Smooth muscle cell (in vitro differentiated cells): ENCODE measurements around the gene ZC3H4. TPM values are rescaled to one million over a fixed set of nuclear protein-coding genes. Genes with fewer than 3 reads are reported as not detected.

ENCODE experiments used
- DNase-seq: peaks from one replicate; lab custom pipeline; 2025; ENCODE audit not compliant: unreplicated experiment; lab: John Stamatoyannopoulos, UW
- H2AFZ ChIP-seq: fragments of 200-600 bp; sonication (generic); 2 replicates; pipeline ENCODE4 v1.6.0; 2016; ENCODE audit warnings: antibody characterized with exemption, low read depth, mild to moderate bottlenecking
- H3F3A ChIP-seq: fragments of 200-600 bp; sonication (generic); 2 replicates; pipeline ENCODE4 v1.6.0; 2017; ENCODE audit warnings: antibody characterized with exemption, low read depth
- H3K27ac ChIP-seq: fragments of 200-600 bp; sonication (generic); 2 replicates; pipeline ENCODE4 v1.5.1; 2016; ENCODE audit warnings: low read depth, mild to moderate bottlenecking
- H3K27me3 ChIP-seq: fragments of 200-600 bp; sonication (generic); 2 replicates; pipeline ENCODE4 v1.6.1; 2016; ENCODE audit warnings: low read depth, mild to moderate bottlenecking
- H3K36me3 ChIP-seq: fragments of 200-600 bp; sonication (generic); 2 replicates; pipeline ENCODE4 v1.5.1; 2016; ENCODE audit warnings: low read depth
- H3K4me1 ChIP-seq: fragments of 200-600 bp; sonication (generic); 2 replicates; pipeline ENCODE4 v1.5.1; 2016; ENCODE audit warnings: low read depth
- H3K4me2 ChIP-seq: fragments of 200-600 bp; sonication (generic); 2 replicates; pipeline ENCODE4 v1.6.0; 2016; ENCODE audit warnings: mild to moderate bottlenecking
- H3K4me3 ChIP-seq: fragments of 200-600 bp; sonication (generic); 2 replicates; pipeline ENCODE4 v1.5.1; 2016; ENCODE audit warnings: mild to moderate bottlenecking
- H3K79me2 ChIP-seq: fragments of 200-600 bp; sonication (generic); 2 replicates; pipeline ENCODE4 v1.6.0; 2016; ENCODE audit warnings: low read depth, mild to moderate bottlenecking
- H3K9ac ChIP-seq: fragments of 200-600 bp; sonication (generic); 2 replicates; pipeline ENCODE4 v1.6.0; 2016; ENCODE audit warnings: low read depth
- H3K9me3 ChIP-seq: fragments of 200-600 bp; sonication (generic); replicated peaks from 2 replicates; pipeline ENCODE4 v1.5.1; 2016; ENCODE audit warnings: low read depth
- H4K20me1 ChIP-seq: fragments of 200-600 bp; sonication (generic); 2 replicates; pipeline ENCODE4 v1.6.0; 2016; ENCODE audit warnings: low read depth
- CTCF ChIP-seq: fragments of 200-600 bp; sonication (generic); IDR thresholded peaks from 2 replicates; pipeline ENCODE4 v1.5.1; 2017; ENCODE audit warnings: borderline replicate concordance, mild to moderate bottlenecking, antibody characterized with exemption; ENCODE audit not compliant: insufficient read depth, poor library complexity, severe bottlenecking
- WGBS: methylation state at CpG from one replicate; pipeline ENCODE4 v1.1.7; 2016; ENCODE audit warnings: low lambda C conversion rate; 5-methylcytosine and 5-hydroxymethylcytosine counted together
- polyA plus RNA-seq: library from polyadenylated mRNA; unstranded; fragments of >200 nt; fragmentation: Nextera tagmentation; extraction: Ambion mirVana; gene quantifications from 2 replicates; pipeline ENCODE4 v1.2.1, GENCODE V29; 2016
- total RNA-seq: library from RNA; depleted of rRNA; stranded (reverse); fragments of >200 nt; gene quantifications from 2 replicates; pipeline ENCODE4 v1.2.3, GENCODE V29; 2014

ZC3H4 gene
- total and polyA plus RNA-seq, 2 experiments from 2014 or later = 1.9 to 9.3 TPM

GRCh38 chr19:47018923-47019322, 94.7 kb downstream of the ZC3H4 start:
- H3K79me2 ChIP-seq = no peaks in the 10 kb centered on the region
- no peak overlapping the region for H3K9ac ChIP-seq
- H3K4me2 ChIP-seq = no peak overlapping the region
- no peak for TF ChIP-seq CTCF
- no peak for DNase-seq
- H3K27me3 ChIP-seq = peaks cover 49% of the 10 kb centered on the region
- peaks cover 18% of the 10 kb centered on the region for H3K4me1 ChIP-seq
- 64% methylated on average over 13 of the region's 13 CpGs for WGBS
- no peaks in the 10 kb centered on the region for H3F3A ChIP-seq
- H3K4me3 ChIP-seq = no peak overlapping the region
- H4K20me1 ChIP-seq = no peaks in the 10 kb centered on the region
- no peaks in the 10 kb centered on the region for H3K9me3 ChIP-seq
- no peak overlapping the region for H3K27ac ChIP-seq
- H3K36me3 ChIP-seq = no peaks in the 10 kb centered on the region
- no peak overlapping the region for H2AFZ ChIP-seq

Other genes with a start within 250 kb of the ZC3H4 start
- gene NPAS1, start 93.9 kb downstream of the ZC3H4 start, total RNA-seq = 0.49 and 0.76 TPM in 2 replicates
- 3.7 and 4.7 TPM in 2 replicates for gene NPAS1, start 93.9 kb downstream of the ZC3H4 start, polyA plus RNA-seq
- 21.5 and 61.5 TPM in 2 replicates for gene TMEM160, start 65.2 kb downstream of the ZC3H4 start, total RNA-seq
- 92.2 and 94.4 TPM in 2 replicates for gene TMEM160, start 65.2 kb downstream of the ZC3H4 start, polyA plus RNA-seq
- gene SAE1, start 17.1 kb upstream of the ZC3H4 start, total RNA-seq = 65.9 and 67.4 TPM in 2 replicates
- 70.8 and 89.4 TPM in 2 replicates for gene SAE1, start 17.1 kb upstream of the ZC3H4 start, polyA plus RNA-seq
- gene BBC3, start 117.4 kb upstream of the ZC3H4 start, total RNA-seq = 8.2 and 10.2 TPM in 2 replicates
- 28.2 and 29.9 TPM in 2 replicates for gene BBC3, start 117.4 kb upstream of the ZC3H4 start, polyA plus RNA-seq
- gene CCDC9, start 142.7 kb upstream of the ZC3H4 start, total RNA-seq = 4.7 and 6.4 TPM in 2 replicates
- gene CCDC9, start 142.7 kb upstream of the ZC3H4 start, polyA plus RNA-seq = 12.7 and 29.5 TPM in 2 replicates
- 7.2 and 8.0 TPM in 2 replicates for gene INAFM1, start 161.1 kb upstream of the ZC3H4 start, total RNA-seq
- 29.7 and 31.5 TPM in 2 replicates for gene INAFM1, start 161.1 kb upstream of the ZC3H4 start, polyA plus RNA-seq
- 0.49 and 1.6 TPM in 2 replicates for gene C5AR1, start 196.1 kb upstream of the ZC3H4 start, total RNA-seq
- 0.48 and 1.1 TPM in 2 replicates for gene C5AR1, start 196.1 kb upstream of the ZC3H4 start, polyA plus RNA-seq
- 0.09 and 0.49 TPM in 2 replicates for gene C5AR2, start 218.4 kb upstream of the ZC3H4 start, total RNA-seq
- gene C5AR2, start 218.4 kb upstream of the ZC3H4 start, polyA plus RNA-seq = not detected in 2 replicates
- gene DHX34, start 235.5 kb upstream of the ZC3H4 start, total RNA-seq = 7.1 and 9.8 TPM in 2 replicates
- gene DHX34, start 235.5 kb upstream of the ZC3H4 start, polyA plus RNA-seq = 9.7 and 9.8 TPM in 2 replicates